HEK293 (cell line): Measurements from ENCODE around the gene ZBTB20.

ENCODE experiments used
- CTCF ChIA-PET: fragments of 350-600 bp; formaldehyde crosslinking; extraction: SDS; loops from one replicate; lab custom pipeline; 2021; ENCODE audit warnings: antibody characterized with exemption; lab: Yijun Ruan, JAX
- POLR2A ChIA-PET: fragments of 300-600 bp; formaldehyde crosslinking; extraction: SDS; loops from one replicate; lab custom pipeline; 2020; ENCODE audit warnings: antibody characterized with exemption, inconsistent platforms; lab: Yijun Ruan, JAX
- H3K27ac ChIP-seq: fragments of 200-500 bp; sonication (Bioruptor generic); 2 replicates; pipeline ENCODE4 v1.5.1; 2014; ENCODE audit warnings: low read depth, low read length, control low read depth, inconsistent platforms; ENCODE audit errors: extremely low read depth
- H3K36me3 ChIP-seq, 2 experiments: fragments of 200-500 bp in 1 of 2; sonication (Bioruptor generic) in 1 of 2; 1 replicate in 1 of 2; 2 replicates in 1 of 2; pipeline ENCODE4 v1.5.1; 2014 to 2017; ENCODE audit warnings: inconsistent platforms in 2 of 2, low read length in 2 of 2; ENCODE audit not compliant: control insufficient read depth in 2 of 2, insufficient read depth in 1 of 2
- H3K4me1 ChIP-seq: fragments of 200-500 bp; sonication (Bioruptor generic); 2 replicates; pipeline ENCODE4 v1.5.1; 2014; ENCODE audit warnings: mild to moderate bottlenecking, low read length, inconsistent platforms; ENCODE audit not compliant: control insufficient read depth, insufficient read depth
- H3K4me3 ChIP-seq: 2 replicates; pipeline ENCODE4 v1.5.1; 2011; ENCODE audit warnings: low read depth, mild to moderate bottlenecking, control low read depth, low read length, moderate library complexity
- H3K9me3 ChIP-seq: fragments of 200-500 bp; sonication (Bioruptor generic); 2 replicates; pipeline ENCODE4 v1.5.1; 2014; ENCODE audit warnings: low read depth, low read length, inconsistent platforms; ENCODE audit not compliant: control insufficient read depth, insufficient read depth
- MEIS1 ChIP-seq: sonication (generic); formaldehyde crosslinking; IDR thresholded peaks from 2 replicates; pipeline ENCODE4 v1.8.1; 2022; ENCODE audit warnings: missing genetic modification reagents, mild to moderate bottlenecking, borderline replicate concordance
- OSR2 ChIP-seq: fragments of 450-650 bp; formaldehyde crosslinking; IDR thresholded peaks from 2 replicates; pipeline ENCODE4 v1.5.1; 2016; ENCODE audit warnings: missing biosample characterization, missing genetic modification characterization
- RBAK ChIP-seq: fragments of 450-650 bp; formaldehyde crosslinking; IDR thresholded peaks from 2 replicates; pipeline ENCODE4 v1.5.1; 2016; ENCODE audit warnings: missing biosample characterization, missing genetic modification characterization
- TRIM28 ChIP-seq: IDR thresholded peaks from 2 replicates; pipeline ENCODE4 v1.6.1; 2011; ENCODE audit warnings: low read length, control low read depth, borderline replicate concordance
- WT1 ChIP-seq: fragments of 450-650 bp; formaldehyde crosslinking; IDR thresholded peaks from 2 replicates; pipeline ENCODE4 v1.5.1; 2016; ENCODE audit warnings: missing biosample characterization, missing genetic modification characterization
- ZBTB20 ChIP-seq: fragments of 450-650 bp; formaldehyde crosslinking; IDR thresholded peaks from 2 replicates; pipeline ENCODE4 v1.5.1; 2016; ENCODE audit warnings: missing biosample characterization, missing genetic modification characterization
- ZBTB6 ChIP-seq: fragments of 450-650 bp; formaldehyde crosslinking; IDR thresholded peaks from 2 replicates; pipeline ENCODE4 v1.5.1; 2017; ENCODE audit warnings: missing biosample characterization, missing genetic modification characterization
- ZIC2 ChIP-seq: fragments of 450-650 bp; formaldehyde crosslinking; IDR thresholded peaks from 2 replicates; pipeline ENCODE4 v1.5.1; 2016; ENCODE audit warnings: missing biosample characterization, missing genetic modification characterization
- ZNF133 ChIP-seq: fragments of 450-650 bp; formaldehyde crosslinking; IDR thresholded peaks from 2 replicates; pipeline ENCODE4 v1.5.1; 2016; ENCODE audit warnings: missing biosample characterization, missing genetic modification characterization
- ZNF16 ChIP-seq: fragments of 450-650 bp; formaldehyde crosslinking; IDR thresholded peaks from 2 replicates; pipeline ENCODE4 v1.5.1; 2016; ENCODE audit warnings: low read depth, missing biosample characterization, missing genetic modification characterization
- ZNF2 ChIP-seq: fragments of 450-650 bp; formaldehyde crosslinking; IDR thresholded peaks from 2 replicates; pipeline ENCODE4 v1.5.1; 2016; ENCODE audit warnings: missing biosample characterization, missing genetic modification characterization
- ZNF239 ChIP-seq: fragments of 450-650 bp; formaldehyde crosslinking; IDR thresholded peaks from 2 replicates; pipeline ENCODE4 v1.5.1; 2016; ENCODE audit warnings: missing biosample characterization, missing genetic modification characterization
- ZNF292 ChIP-seq: fragments of 450-650 bp; formaldehyde crosslinking; IDR thresholded peaks from 2 replicates; pipeline ENCODE4 v1.5.1; 2016; ENCODE audit warnings: low read depth, missing biosample characterization, missing genetic modification characterization, borderline replicate concordance
- ZNF391 ChIP-seq: fragments of 450-650 bp; formaldehyde crosslinking; IDR thresholded peaks from 2 replicates; pipeline ENCODE4 v1.5.1; 2016; ENCODE audit warnings: low read depth, missing biosample characterization, missing genetic modification characterization, borderline replicate concordance
- ZNF404 ChIP-seq: fragments of 450-650 bp; formaldehyde crosslinking; IDR thresholded peaks from 2 replicates; pipeline ENCODE4 v1.5.1; 2017; ENCODE audit warnings: missing biosample characterization, missing genetic modification characterization
- ZNF433 ChIP-seq: fragments of 450-650 bp; formaldehyde crosslinking; IDR thresholded peaks from 2 replicates; pipeline ENCODE4 v1.5.1; 2016; ENCODE audit warnings: missing biosample characterization, missing genetic modification characterization, low read depth
- ZNF514 ChIP-seq: fragments of 450-650 bp; formaldehyde crosslinking; IDR thresholded peaks from 2 replicates; pipeline ENCODE4 v1.5.1; 2016; ENCODE audit warnings: missing biosample characterization, missing genetic modification characterization
- ZNF549 ChIP-seq: fragments of 450-650 bp; IDR thresholded peaks from 2 replicates; pipeline ENCODE4 v1.5.1; 2018; ENCODE audit warnings: missing biosample characterization, missing genetic modification characterization, mild to moderate bottlenecking, inconsistent platforms, moderate library complexity
- ZNF555 ChIP-seq: fragments of 450-650 bp; formaldehyde crosslinking; conservative IDR thresholded peaks from 2 replicates; pipeline ENCODE4 v1.5.1; 2017; ENCODE audit warnings: missing biosample characterization, mild to moderate bottlenecking, missing genetic modification characterization, inconsistent platforms
- ZNF585B ChIP-seq: fragments of 450-650 bp; formaldehyde crosslinking; IDR thresholded peaks from 2 replicates; pipeline ENCODE4 v1.5.1; 2016; ENCODE audit warnings: missing biosample characterization, missing genetic modification characterization
- ZNF664 ChIP-seq: fragments of 450-650 bp; formaldehyde crosslinking; IDR thresholded peaks from 2 replicates; pipeline ENCODE4 v1.5.1; 2016; ENCODE audit warnings: missing biosample characterization, missing genetic modification characterization
- ZNF76 ChIP-seq: fragments of 450-650 bp; formaldehyde crosslinking; IDR thresholded peaks from 2 replicates; pipeline ENCODE4; 2016; ENCODE audit warnings: low read depth, missing biosample characterization, missing genetic modification characterization, borderline replicate concordance
- ZNF777 ChIP-seq: fragments of 450-650 bp; formaldehyde crosslinking; IDR thresholded peaks from 2 replicates; pipeline ENCODE4 v1.5.1; 2017; ENCODE audit warnings: missing biosample characterization, missing genetic modification characterization, borderline replicate concordance
- ZNF830 ChIP-seq: fragments of 450-650 bp; IDR thresholded peaks from 2 replicates; pipeline ENCODE4 v1.5.0; 2018; ENCODE audit warnings: missing biosample characterization, missing genetic modification characterization, low read depth, mild to moderate bottlenecking, moderate library complexity
- ZNF843 ChIP-seq: fragments of 450-650 bp; formaldehyde crosslinking; IDR thresholded peaks from 2 replicates; pipeline ENCODE4 v1.5.1; 2016; ENCODE audit warnings: missing biosample characterization, missing genetic modification characterization
- TF ChIP-seq, protein P1 (sequence below): fragments of 450-650 bp; formaldehyde crosslinking; IDR thresholded peaks from 2 replicates; pipeline ENCODE4 v1.5.1; 2017; ENCODE audit warnings: missing biosample characterization, missing genetic modification characterization
- TF ChIP-seq, protein P2 (sequence below): fragments of 450-650 bp; formaldehyde crosslinking; IDR thresholded peaks from 2 replicates; pipeline ENCODE4 v1.5.1; 2016; ENCODE audit warnings: missing biosample characterization, missing genetic modification characterization

Gene ZBTB20

GRCh38 chr3:114365909-114366308 lies 781.2 kb downstream of the ZBTB20 start:
- Histone ChIP-seq H3K9me3 (no peaks in the 10 kb centered on the region), H3K4me3 (no peak overlapping the region), H3K27ac (no peak overlapping the region), H3K4me1 (no peaks in the 10 kb centered on the region), H3K36me3 (no peaks in the 10 kb centered on the region)
- TF ChIP-seq ZNF664 (tag by site-specific recombination) (peak; percentile 41; the same call in 1 of the 2 replicates), MEIS1 (CRISPR knock-in tag) (no peak)
- ChIA-PET CTCF (interaction anchor here (0.6 to 1.1 kb wide), 2 partner anchors 17 to 1973 kb away, joined by 3 to 4 read pairs; no protein-coding TSS in a partner anchor), POLR2A (no interaction called here)

GRCh38 chr3:114364806-114365654 lies 782.1 kb downstream of the ZBTB20 start:
- no peaks in the 10 kb centered on the region for H3K36me3 ChIP-seq
- no peak overlapping the region for H3K27ac ChIP-seq
- ChIA-PET POLR2A (no interaction called here), CTCF (interaction anchor here (0.6 to 1.1 kb wide), 2 partner anchors 18 to 1974 kb away, joined by 3 to 4 read pairs; no protein-coding TSS in a partner anchor)
- no peaks in the 10 kb centered on the region for H3K4me1 ChIP-seq
- H3K9me3 ChIP-seq: no peaks in the 10 kb centered on the region
- TF ChIP-seq, protein P1, sequence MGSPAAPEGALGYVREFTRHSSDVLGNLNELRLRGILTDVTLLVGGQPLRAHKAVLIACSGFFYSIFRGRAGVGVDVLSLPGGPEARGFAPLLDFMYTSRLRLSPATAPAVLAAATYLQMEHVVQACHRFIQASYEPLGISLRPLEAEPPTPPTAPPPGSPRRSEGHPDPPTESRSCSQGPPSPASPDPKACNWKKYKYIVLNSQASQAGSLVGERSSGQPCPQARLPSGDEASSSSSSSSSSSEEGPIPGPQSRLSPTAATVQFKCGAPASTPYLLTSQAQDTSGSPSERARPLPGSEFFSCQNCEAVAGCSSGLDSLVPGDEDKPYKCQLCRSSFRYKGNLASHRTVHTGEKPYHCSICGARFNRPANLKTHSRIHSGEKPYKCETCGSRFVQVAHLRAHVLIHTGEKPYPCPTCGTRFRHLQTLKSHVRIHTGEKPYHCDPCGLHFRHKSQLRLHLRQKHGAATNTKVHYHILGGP: no peak
- no peak for TF ChIP-seq ZNF843 (tag by site-specific recombination)
- TF ChIP-seq ZNF292 (tag by site-specific recombination): no peak
- TF ChIP-seq OSR2 (tag by site-specific recombination): no peak
- TF ChIP-seq, protein P2, sequence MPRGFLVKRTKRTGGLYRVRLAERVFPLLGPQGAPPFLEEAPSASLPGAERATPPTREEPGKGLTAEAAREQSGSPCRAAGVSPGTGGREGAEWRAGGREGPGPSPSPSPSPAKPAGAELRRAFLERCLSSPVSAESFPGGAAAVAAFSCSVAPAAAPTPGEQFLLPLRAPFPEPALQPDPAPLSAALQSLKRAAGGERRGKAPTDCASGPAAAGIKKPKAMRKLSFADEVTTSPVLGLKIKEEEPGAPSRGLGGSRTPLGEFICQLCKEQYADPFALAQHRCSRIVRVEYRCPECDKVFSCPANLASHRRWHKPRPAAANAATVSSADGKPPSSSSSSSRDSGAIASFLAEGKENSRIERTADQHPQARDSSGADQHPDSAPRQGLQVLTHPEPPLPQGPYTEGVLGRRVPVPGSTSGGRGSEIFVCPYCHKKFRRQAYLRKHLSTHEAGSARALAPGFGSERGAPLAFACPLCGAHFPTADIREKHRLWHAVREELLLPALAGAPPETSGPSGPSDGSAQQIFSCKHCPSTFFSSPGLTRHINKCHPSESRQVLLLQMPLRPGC (tag by site-specific recombination): no peak
- TF ChIP-seq ZNF76 (tag by site-specific recombination): no peak
- no peak for TF ChIP-seq MEIS1 (CRISPR knock-in tag)
- TF ChIP-seq ZNF777 (tag by site-specific recombination): no peak
- no peak for TF ChIP-seq ZNF133
- no peak overlapping the region for H3K4me3 ChIP-seq

GRCh38 chr3:114363554-114364202 lies 783.4 kb downstream of the ZBTB20 start:
- ChIA-PET POLR2A (no interaction called here), CTCF (interaction anchor here (0.6 to 2.6 kb wide), 9 partner anchors 20 to 847 kb away, joined by 3 to 10 read pairs (median 4); no protein-coding TSS in a partner anchor)
- no peak overlapping the region for H3K27ac ChIP-seq
- TF ChIP-seq ZNF514 (tag by site-specific recombination): no peak
- TF ChIP-seq RBAK (tag by site-specific recombination): no peak
- no peak for TF ChIP-seq TRIM28
- TF ChIP-seq ZBTB20 (tag by site-specific recombination): no peak
- TF ChIP-seq ZNF549 (tag by site-specific recombination): no peak
- TF ChIP-seq ZNF2 (tag by site-specific recombination): no peak
- TF ChIP-seq ZBTB6 (tag by site-specific recombination): no peak
- no peak for TF ChIP-seq ZNF16 (tag by site-specific recombination)
- TF ChIP-seq ZNF843 (tag by site-specific recombination): no peak
- TF ChIP-seq ZNF404 (tag by site-specific recombination): no peak
- no peak for TF ChIP-seq ZNF585B (tag by site-specific recombination)
- TF ChIP-seq ZIC2 (tag by site-specific recombination): no peak
- no peak for TF ChIP-seq WT1 (tag by site-specific recombination)
- TF ChIP-seq ZNF239 (tag by site-specific recombination): no peak
- TF ChIP-seq ZNF391 (tag by site-specific recombination): no peak
- TF ChIP-seq ZNF433 (tag by site-specific recombination): no peak
- no peak for TF ChIP-seq ZNF555
- TF ChIP-seq ZNF830 (tag by site-specific recombination): no peak

More at GRCh38 chr3:114363554-114364202, 783.4 kb downstream of the ZBTB20 start:
- Histone ChIP-seq H3K4me3 (no peak overlapping the region), H3K9me3 (no peaks in the 10 kb centered on the region), H3K4me1 (no peaks in the 10 kb centered on the region), H3K36me3 (no peaks in the 10 kb centered on the region)
